ENCODE measurements around the gene ZSWIM4. TPM values are rescaled to one million over a fixed set of nuclear protein-coding genes. Genes with fewer than 3 reads are reported as not detected.

ZSWIM4 gene
- polyA plus RNA-seq, 1 of the 3 experiments (the other 2 are of a cell fraction): 4.7 TPM

DNA sequence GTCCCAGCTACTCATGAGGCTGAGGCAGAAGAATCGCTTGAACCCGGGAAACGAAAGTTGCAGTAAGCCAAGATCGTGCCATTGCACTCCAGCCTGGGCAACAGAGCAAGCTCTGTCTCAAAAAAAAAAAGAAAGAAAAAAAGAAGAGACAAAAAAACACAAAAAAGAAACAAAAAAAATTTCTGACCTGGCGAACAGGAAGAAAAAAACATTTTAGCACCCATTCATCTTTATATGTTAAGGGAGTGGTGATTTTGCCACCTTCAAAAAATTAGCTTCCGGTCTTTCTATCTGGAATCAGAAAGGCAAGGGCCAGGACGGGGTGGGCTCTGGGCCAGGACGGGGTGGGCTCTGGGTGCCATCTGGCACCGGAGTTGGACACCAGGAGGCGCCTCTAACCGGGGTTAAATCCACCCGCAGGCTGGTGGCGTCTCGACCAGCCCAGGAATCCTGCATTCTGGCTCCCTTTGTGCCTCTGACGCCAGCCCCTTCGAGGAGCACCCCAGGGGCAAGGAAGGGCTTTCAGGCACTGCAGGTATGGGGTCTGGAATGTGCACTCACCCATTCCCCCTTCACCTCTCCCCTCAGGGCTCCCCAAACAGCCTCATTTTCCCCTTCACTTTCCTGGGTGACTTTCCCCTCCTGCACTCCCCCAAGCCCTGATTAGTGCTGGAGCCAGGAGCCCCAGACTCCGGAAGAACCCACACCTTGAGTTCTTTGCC lies 10.4 kb upstream of the ZSWIM4 start:
- TF ChIP-seq, protein P1, sequence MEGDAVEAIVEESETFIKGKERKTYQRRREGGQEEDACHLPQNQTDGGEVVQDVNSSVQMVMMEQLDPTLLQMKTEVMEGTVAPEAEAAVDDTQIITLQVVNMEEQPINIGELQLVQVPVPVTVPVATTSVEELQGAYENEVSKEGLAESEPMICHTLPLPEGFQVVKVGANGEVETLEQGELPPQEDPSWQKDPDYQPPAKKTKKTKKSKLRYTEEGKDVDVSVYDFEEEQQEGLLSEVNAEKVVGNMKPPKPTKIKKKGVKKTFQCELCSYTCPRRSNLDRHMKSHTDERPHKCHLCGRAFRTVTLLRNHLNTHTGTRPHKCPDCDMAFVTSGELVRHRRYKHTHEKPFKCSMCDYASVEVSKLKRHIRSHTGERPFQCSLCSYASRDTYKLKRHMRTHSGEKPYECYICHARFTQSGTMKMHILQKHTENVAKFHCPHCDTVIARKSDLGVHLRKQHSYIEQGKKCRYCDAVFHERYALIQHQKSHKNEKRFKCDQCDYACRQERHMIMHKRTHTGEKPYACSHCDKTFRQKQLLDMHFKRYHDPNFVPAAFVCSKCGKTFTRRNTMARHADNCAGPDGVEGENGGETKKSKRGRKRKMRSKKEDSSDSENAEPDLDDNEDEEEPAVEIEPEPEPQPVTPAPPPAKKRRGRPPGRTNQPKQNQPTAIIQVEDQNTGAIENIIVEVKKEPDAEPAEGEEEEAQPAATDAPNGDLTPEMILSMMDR (IDR thresholded peaks at IDR 0.05): peak; percentile 74
- TF ChIP-seq MXI1 (IDR thresholded peaks at IDR 0.05; ENCODE audit: low read depth, low read length) (no peak), RAD21 (IDR thresholded peaks at IDR 0.05; ENCODE audit: low read length) (peak; percentile 82), SMC3 (IDR thresholded peaks at IDR 0.05; ENCODE audit: low read depth, low read length) (peak; percentile 88), SIN3A (IDR thresholded peaks at IDR 0.05; ENCODE audit: borderline replicate concordance, low read depth, low read length) (0 out of 2 replicates have a peak, but pooled peaks have one; percentile 26), TEAD4 (IDR thresholded peaks at IDR 0.05; ENCODE audit: borderline replicate concordance, insufficient read depth) (no peak), TCF12 (IDR thresholded peaks at IDR 0.05) (peak; percentile 26; the same call in 1 of the 2 replicates), NFIC (IDR thresholded peaks at IDR 0.05; ENCODE audit: borderline replicate concordance) (peak; percentile 68; the same call in 1 of the 2 replicates)
- H3K27ac ChIP-seq (ENCODE audit: low read depth in 2 of 2, low read length in 1 of 2): peak overlapping the region; percentile 20 to 36; a peak in 2 of 4 replicates
- H3F3A ChIP-seq (replicated peaks; ENCODE audit: insufficient read depth): peaks cover 34% of the 10 kb centered on the region
- H3K36me3 ChIP-seq (replicated peaks in 1 of 2; ENCODE audit: control insufficient read depth in 1 of 2, insufficient read depth in 2 of 2, low read length in 1 of 2): peaks cover 0 to 2% of the 10 kb centered on the region in 2 experiments
- H3K27me3 ChIP-seq (ENCODE audit: insufficient read depth): no peaks in the 10 kb centered on the region
- WGBS (ENCODE audit: low lambda C conversion rate): 48% methylated on average over 11 of the region's 17 CpGs
- H3K9me2 ChIP-seq: no peaks in the 10 kb centered on the region
- peak overlapping the region; percentile 31; the same call in 1 of the 2 replicates for H3K9ac ChIP-seq
- no peaks in the 10 kb centered on the region for H3K9me3 ChIP-seq
- H3K4me3 ChIP-seq (ENCODE audit: low read depth in 2 of 2, low read length in 1 of 2): no peak overlapping the region
- H4K20me1 ChIP-seq (ENCODE audit: insufficient read depth): no peaks in the 10 kb centered on the region
- POLR2A ChIA-PET: interaction anchor here (1.3 kb wide), 1 partner anchor 10 kb away, joined by 4 read pairs; the partner anchor contains the start of gene C19orf53
- DNase-seq: peak; percentile 90
- CTCF ChIA-PET: interaction anchor here (0.6 to 6.7 kb wide), 20 partner anchors 10 to 289 kb away, joined by 3 to 133 read pairs (median 6); partner anchors contain the start of genes C19orf53 and ZSWIM4
- peaks cover 5 to 30% of the 10 kb centered on the region in 2 experiments; a peak in 3 of 4 replicates for H3K4me1 ChIP-seq (ENCODE audit: control insufficient read depth in 1 of 2, insufficient read depth in 2 of 2, low read depth in 1 of 2, low read length in 1 of 2)
- H3K79me2 ChIP-seq (ENCODE audit: insufficient read depth): no peaks in the 10 kb centered on the region
- H3K4me2 ChIP-seq: peak overlapping the region; percentile 41; the same call in 1 of the 2 replicates
- peak overlapping the region; percentile 65 for H2AFZ ChIP-seq (ENCODE audit: low read depth)

DNA sequence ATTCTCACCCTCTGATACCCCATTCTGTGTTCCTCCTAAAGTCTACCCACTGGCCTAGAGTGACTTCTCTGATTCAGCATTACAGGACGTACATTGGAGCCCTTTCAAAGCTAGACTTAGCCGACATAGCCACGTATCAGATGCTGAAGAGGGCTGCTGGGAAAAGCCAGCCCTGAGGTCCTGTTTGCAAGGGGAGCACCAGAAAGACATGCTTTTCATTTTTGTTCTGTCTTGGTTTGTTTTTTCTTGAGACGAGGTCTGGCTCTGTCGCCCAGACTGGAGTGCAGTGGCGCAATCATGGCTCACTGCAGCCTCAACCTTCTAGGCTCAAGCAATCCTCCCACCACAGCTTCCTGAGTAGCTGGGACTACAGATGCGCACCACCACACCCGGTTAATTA lies 6.3 kb upstream of the ZSWIM4 start:
- TF ChIP-seq FOSL2 (IDR thresholded peaks at IDR 0.05; ENCODE audit: borderline replicate concordance, low read depth): no peak
- TF ChIP-seq, protein P2, sequence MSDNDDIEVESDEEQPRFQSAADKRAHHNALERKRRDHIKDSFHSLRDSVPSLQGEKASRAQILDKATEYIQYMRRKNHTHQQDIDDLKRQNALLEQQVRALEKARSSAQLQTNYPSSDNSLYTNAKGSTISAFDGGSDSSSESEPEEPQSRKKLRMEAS (IDR thresholded peaks at IDR 0.05; ENCODE audit: low read depth): no peak
- Histone ChIP-seq H3F3A (replicated peaks; ENCODE audit: insufficient read depth) (peaks cover 4% of the 10 kb centered on the region), H3K27ac (ENCODE audit: low read depth in 2 of 2, low read length in 1 of 2) (peak overlapping the region in 1 of 2 experiments; percentile 16; a peak in 1 of 4 replicates), H3K4me3 (ENCODE audit: low read depth in 2 of 2, low read length in 1 of 2) (no peak overlapping the region), H3K36me3 (replicated peaks in 1 of 2; ENCODE audit: control insufficient read depth in 1 of 2, insufficient read depth in 2 of 2, low read length in 1 of 2) (no peaks in the 10 kb centered on the region), H3K9ac (no peak overlapping the region), H3K4me2 (no peak overlapping the region), H3K9me3 (no peaks in the 10 kb centered on the region), H3K4me1 (ENCODE audit: control insufficient read depth in 1 of 2, insufficient read depth in 2 of 2, low read depth in 1 of 2, low read length in 1 of 2) (peaks cover 5 to 23% of the 10 kb centered on the region in 2 experiments; a peak in 3 of 4 replicates), H3K9me2 (no peaks in the 10 kb centered on the region), H3K79me2 (ENCODE audit: insufficient read depth) (peaks cover 5% of the 10 kb centered on the region; the same call in 1 of the 2 replicates), H3K27me3 (ENCODE audit: insufficient read depth) (no peaks in the 10 kb centered on the region), H4K20me1 (ENCODE audit: insufficient read depth) (no peaks in the 10 kb centered on the region), H2AFZ (ENCODE audit: low read depth) (no peak overlapping the region)
- POLR2A ChIA-PET: no interaction called here
- CTCF ChIA-PET: interaction anchor here (0.6 to 2.7 kb wide), 3 partner anchors 51 to 74 kb away, joined by 3 to 16 read pairs (median 3); no protein-coding TSS in a partner anchor
- 72% methylated on average over 8 of the region's 8 CpGs for WGBS (ENCODE audit: low lambda C conversion rate)
- DNase-seq: no peak

All from SK-N-SH (cell line).